KBM-7 (cell line): Measurements from ENCODE around the gene DEPDC1B.
A peak's percentile ranks its signal among the peaks of the same experiment; 100 is the strongest.
"Not testable (repeated sequence)": the region's sequence is repeated elsewhere in the genome, so short reads cannot be mapped to it uniquely, and the experiment has no call there.

ENCODE experiments used
- DNase-seq: peaks from one replicate; pipeline ENCODE4 v3.0.0-alpha.2; 2015
- in situ Hi-C: fragments of 300-500 bp; cut with MboI; formaldehyde crosslinking; loops from 2 replicates; pipeline ENCODE4 v1.14.3; 2020; ENCODE audit warnings: low sequenced_read_pairs, low pct_unique_long_range_greater_than_20kb, mixed read lengths

Gene DEPDC1B

DNA sequence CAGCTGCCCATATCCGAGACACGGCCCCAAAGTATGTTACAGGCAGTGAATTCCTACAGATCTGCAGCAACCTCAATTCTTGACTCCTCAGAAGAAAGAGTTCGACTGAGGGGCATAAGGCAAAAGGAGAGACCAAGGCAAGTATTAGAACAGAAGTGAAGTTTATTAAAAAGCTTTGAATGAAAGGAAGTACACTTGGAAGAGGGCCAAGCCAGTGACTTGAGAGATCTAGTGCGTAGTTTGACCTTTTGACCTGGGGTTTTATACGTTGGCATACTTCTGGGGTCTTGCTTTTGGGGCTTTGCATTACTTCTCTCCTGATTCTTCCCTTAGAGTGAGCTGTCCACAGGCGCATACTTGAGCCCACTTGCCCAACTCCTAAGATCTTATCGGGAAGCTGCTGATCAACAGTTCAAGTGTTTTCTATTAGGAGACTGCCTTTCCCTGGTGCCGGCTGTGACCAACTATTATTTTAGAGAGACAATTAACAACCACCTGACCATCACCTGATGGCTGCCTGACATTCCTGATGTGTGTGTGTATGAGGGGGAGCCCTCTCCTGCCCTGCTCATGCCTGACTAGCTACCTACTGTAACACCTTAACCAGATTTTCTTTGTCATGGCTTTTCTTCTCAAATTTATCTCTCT is 1.5 kb upstream of the DEPDC1B start:
- in situ Hi-C loops: no loop called here

DNA sequence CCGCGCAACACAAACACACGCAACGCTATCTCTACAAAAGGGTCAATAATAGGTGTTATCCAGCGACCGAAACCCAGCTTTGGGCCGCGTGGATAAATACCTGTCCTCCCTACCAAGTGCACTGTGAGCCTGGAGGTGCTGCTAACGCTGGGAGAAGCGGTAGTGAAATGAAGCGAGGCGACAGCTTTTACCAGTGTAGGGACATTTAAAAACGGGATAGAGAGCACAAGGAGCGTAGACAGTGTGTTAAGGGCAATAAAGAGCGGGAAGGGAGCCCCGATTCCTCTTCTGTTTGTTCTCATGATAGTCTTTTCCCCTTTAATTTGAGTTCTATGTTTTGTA is 421 bp upstream of the DEPDC1B start:
- no peak for DNase-seq
- in situ Hi-C loops: no loop called here

More for the DNA sequence above, 1.5 kb upstream of the DEPDC1B start:
- peak; percentile 26 for DNase-seq

DNA sequence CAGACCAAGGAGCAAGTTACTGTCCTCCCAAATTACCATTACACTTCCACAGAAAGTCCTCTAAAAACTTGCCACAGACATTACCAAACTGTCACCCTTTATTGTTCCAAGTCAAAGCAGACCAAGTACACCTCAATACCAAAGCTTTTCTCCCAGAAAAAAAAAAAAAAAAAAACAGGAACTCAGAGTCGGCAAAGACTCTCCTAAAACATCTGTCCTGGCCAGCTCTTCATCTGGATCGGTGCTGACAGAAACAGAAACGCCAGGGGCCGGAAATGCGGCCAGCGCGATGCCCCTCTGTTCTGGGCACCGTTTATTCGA is 718 bp downstream of the DEPDC1B start:
- no peak for DNase-seq
- in situ Hi-C loops: no loop called here

DNA sequence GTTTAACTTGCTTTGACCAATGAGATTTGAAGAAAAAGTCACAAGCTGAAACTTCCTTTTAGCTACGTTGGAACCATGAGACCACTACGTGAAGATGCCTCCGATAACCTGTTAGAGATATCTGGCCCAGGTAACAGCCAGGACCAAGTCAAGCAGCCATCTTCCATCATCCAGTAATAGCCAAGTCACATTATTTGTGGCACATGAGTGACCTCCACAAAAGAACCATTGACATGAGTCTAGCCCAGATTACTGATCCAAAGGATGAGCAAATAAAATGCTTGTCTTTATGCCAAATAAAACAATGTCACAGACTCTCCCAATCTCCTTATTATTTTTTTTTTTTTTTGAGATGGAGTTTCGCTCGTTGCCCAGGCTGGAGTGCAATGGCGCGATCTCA is 1.6 kb downstream of the DEPDC1B start:
- DNase-seq: no peak
- in situ Hi-C loops: no loop called here

DNA sequence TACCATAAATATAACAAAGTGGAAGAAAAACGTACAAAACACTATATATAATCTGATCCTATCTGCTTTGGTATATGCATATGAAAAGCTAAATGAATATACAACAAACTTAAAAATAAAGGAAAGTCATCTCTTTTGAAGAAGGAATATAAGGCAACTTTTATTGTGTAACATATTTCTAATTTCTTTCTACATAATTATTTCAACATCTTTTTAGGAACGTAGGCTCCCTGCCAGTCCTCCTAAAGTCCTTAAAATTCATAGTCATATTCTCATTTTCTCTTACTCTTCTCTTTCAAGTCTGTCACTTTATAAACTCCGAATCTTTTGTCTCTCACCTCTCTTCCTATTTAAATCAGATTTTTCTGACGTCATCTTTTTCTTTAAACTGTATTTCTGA is 9.6 kb downstream of the DEPDC1B start:
- no peak for DNase-seq
- in situ Hi-C loops: no loop called here

DNA sequence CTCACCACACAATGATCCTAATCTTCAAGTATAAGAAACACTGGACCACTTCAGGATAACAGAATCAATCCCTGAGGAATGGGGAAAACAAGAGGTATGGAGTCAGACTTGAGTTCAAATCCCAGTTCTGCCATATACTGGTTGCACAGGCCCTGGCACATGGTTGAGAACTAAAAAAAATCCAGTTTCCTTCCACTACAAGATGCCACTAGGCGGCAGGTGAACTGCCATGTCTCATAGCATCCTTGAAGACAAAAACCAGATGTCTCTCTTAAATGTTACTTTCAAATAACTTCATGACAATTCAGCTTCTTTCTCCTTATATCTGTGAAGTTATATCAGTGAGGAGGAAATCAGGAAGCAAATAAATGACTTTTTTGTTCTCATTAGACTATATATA is 11.0 kb downstream of the DEPDC1B start:
- no peak for DNase-seq
- in situ Hi-C loops: no loop called here

DNA sequence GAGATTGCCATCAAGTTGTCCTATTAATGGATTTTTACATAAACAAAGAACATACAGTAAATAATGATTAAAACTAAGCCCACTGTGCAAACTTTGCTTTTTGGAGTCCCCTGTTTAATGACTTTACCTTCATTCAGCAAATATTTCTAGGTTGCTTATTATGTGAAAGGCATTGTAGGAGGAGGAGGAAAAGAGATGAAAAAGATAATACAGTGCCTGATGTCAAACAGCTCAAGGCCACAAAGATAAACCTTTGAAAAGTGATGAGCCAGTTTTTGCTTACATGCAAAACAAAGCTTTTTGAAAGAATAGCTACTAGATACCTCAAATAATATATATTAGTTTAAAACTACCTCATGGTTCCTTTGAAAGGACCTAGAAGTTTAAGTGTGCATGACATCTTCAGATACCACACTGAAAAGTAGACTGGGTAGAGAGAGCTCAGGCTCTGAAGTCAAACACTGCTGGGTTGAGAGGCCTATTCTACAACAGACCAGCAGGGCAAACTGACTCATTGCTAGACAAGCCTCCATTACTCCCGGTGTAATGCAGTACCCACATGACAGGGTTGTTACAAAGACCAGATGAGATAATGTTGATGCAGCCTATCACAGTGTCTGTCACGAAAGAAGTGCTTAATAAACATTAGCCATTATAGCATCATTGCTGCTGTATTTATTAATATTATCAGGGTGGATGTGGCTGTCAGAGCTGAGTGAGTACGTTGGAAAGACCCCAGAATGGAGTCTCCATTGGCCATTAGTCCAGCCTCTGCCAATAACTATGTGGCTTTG is 11.8 kb downstream of the DEPDC1B start:
- peak; percentile 29 for DNase-seq
- in situ Hi-C loops: no loop called here

DNA sequence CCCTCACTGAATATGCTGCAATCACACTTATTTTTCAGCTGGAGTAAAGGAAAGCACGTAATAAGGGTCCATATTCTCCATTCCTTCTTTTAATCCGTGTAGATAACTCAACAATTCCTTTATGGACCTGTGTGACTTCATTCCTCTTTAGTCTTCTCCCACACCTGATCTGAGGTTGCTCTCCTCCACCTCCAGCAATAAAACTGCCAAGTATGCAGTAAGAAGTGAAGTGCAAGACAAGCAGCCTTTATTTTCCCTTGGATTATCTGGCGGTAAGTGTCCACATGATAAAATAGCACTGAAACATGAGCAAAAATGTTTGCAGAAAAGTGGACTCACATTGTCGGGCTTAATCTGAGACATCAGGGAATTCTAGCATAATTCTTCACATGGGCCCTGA is 13.8 kb downstream of the DEPDC1B start:
- no peak for DNase-seq
- in situ Hi-C loops: no loop called here

DNA sequence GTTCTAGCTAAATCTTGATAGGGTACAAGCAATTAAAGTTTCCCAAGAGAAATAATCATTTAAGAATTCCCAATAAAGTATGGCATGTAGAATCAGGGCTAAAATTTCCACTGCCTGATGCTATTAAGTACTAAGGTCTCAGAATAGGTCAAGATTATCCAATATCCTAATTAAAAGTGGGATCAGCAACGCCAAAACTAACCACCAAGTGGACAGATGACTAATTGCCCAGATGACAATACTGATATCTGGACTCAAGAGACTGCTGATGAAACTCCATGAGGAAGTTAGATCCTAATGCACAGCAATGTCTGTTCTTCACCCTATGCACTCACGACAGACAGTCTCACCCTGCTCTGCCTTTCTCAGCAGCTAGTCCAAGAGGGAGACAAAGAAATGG is 14.3 kb downstream of the DEPDC1B start:
- in situ Hi-C loops: no loop called here
- DNase-seq: no peak

DNA sequence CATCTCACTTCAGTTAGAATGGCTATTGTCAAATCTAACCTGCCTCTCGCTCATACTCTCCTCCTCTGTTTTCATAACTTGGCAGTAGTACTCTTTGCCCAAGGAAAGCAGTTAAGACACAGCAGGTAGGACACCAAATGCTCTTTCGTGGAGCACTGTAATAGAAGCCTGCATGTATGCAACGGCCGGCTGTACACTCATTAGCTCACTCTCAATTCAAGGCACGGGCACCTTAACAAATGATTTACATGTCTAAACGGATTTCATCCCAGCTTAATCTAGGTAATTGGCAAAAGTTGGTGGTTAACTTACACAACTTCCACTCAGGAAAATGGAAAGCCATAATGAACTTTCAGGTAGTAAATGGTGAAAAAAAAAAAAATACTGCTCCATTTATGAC is 14.9 kb downstream of the DEPDC1B start:
- in situ Hi-C loops: no loop called here
- DNase-seq: no peak

DNA sequence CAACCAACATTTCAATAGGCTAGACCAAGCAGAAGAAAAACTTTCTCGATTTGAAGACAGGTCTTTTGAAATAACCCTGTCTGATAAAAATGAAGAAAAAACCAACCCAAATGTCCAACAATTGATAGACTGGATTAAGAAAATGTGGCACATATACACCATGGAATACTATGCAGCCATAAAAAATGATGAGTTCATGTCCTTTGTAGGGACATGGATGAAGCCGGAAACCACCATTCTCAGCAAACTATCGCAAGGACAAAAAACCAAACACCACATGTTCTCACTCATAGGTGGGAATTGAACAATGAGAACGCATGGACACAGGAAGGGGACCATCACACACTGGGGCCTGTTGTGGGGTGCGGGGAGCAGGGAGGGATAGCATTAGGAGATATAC is 18.0 kb downstream of the DEPDC1B start:
- DNase-seq, in situ Hi-C loops: not testable (repeated sequence)

DNA sequence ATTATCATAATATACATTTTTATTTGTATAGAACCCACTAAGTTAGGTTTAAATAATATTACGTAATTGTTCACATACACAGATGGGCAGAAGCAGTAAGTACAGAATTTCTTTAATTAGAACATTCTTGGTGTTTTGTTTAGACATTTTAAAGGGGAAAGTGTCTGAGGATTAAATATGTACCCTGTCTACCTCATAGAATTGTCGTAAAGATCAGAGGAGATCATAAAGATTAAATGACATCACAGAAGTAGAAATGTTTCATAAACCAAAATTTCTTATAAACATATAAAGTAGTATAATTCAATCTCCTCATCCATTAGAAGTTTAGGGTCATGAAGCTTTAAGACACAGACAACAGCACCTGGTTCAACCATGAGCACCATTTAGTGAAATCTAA is 20.1 kb downstream of the DEPDC1B start:
- in situ Hi-C loops: no loop called here
- no peak for DNase-seq

DNA sequence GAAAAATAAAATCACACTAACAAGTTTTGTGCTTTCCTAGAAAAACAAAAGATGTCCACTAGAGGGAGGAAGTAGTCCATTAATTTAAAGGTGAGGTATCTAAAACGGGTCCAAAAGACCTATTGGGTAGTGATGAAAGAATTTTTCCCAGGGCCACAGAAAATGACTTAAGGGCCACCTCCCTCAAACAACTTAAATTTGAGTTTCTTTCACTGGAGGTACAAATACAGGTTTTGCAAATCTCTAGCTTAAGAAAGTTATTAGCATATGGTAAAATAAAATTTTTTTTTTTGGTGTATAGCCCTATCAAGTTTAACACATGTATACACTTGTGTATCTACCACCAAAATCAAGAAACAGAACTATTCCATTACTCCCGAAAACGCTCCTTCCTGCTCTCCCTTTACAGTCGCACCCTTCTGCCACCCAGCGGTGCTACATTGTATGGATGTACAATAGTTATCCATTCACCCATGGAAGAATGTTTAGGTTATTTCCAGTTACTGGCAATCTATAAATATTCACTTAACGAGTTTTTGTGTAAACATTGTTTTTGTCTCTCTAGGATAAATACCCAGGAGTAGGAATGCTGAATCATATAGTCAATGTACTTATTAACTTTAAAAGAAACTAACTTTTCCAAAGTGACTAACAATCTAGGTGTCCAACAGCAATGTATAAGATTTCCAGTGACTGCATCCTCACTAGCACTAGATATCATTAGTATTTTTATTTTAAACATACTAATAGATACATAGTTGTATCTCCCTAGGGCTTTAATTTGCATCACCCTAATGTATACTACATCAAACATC is 21.9 kb downstream of the DEPDC1B start:
- in situ Hi-C loops: no loop called here

DNA sequence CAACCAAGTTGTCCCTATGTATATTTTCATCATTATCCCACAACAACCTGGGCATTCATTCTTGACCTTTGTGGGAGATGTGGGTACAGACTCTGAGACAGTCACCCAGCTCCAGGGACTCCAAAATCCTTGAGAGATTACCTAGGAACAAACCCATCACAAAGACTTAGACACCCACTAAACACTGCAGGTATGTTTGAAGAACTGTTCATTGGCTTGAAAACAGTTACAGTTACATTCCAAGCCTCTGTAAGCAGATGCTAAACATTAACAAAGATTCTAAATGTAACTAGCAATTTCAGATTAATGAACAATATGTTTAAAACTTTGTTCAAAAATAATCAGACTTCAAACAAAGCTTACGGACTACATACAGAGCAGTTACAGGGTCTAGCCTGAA is 24.7 kb downstream of the DEPDC1B start:
- in situ Hi-C loops: no loop called here
- DNase-seq: no peak

More for the DNA sequence above, 21.9 kb downstream of the DEPDC1B start:
- DNase-seq: peak; percentile 49

DNA sequence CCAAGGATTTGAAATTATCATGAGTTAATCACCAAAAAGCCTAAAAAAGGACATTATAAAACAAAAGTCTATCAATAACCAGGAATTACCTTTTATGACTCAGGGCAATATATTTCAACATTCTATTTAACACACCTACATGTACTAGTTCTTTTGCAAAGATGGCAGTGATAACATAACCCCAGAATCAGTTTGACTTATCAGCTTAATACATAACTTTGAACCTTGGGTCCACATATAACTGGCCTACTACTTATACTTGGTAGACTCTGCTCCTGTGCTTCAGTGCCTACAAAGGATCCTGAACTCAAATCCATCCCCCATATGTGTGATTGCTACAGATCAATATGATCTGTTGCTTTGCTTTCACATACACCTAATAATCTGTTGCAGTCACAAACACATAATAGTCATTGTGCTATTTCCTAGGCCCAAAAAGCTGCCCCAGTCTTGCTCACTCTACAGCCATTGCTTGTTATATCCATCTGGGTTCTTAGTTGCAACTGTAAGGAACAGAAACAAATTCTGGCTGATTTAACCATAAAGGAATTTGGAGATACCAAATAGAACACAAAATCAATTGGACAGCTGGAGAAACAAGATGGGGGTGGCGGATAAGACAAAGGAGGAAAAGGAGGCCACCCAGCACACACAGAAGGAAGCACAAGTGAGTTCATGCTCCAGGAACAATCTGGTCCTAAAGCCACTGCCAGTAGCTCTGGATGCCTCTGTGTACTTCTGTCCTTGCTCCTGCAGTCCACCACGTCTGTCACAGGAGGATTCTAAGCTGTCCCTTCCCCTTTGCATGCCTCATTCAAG is 25.5 kb downstream of the DEPDC1B start:
- in situ Hi-C loops: loop anchor here (25.0 kb wide), 1 partner anchor 862 kb away; no protein-coding TSS in a partner anchor

DNA sequence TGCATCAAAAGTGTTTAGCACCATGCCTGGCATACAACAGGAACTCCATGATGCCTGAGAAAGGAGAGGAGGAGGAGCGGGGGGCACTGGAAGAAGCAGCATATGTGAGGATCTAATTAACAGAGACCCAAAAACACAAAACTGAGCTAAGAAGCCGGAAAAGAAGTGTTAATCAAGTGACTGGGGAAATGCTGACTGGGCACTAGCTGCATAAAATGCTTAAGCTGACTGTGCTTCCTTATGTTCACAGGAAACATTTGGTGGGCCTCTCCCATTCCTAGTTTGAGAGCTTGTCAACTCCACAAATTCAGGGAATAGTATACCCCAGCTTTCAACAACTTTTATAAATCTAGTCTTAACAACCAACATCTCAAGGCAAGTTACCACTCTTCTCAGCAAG is 26.6 kb downstream of the DEPDC1B start:
- DNase-seq: no peak
- in situ Hi-C loops: loop anchor here (25.0 kb wide), 1 partner anchor 861 kb away; no protein-coding TSS in a partner anchor

More for the DNA sequence above, 25.5 kb downstream of the DEPDC1B start:
- no peak for DNase-seq

DNA sequence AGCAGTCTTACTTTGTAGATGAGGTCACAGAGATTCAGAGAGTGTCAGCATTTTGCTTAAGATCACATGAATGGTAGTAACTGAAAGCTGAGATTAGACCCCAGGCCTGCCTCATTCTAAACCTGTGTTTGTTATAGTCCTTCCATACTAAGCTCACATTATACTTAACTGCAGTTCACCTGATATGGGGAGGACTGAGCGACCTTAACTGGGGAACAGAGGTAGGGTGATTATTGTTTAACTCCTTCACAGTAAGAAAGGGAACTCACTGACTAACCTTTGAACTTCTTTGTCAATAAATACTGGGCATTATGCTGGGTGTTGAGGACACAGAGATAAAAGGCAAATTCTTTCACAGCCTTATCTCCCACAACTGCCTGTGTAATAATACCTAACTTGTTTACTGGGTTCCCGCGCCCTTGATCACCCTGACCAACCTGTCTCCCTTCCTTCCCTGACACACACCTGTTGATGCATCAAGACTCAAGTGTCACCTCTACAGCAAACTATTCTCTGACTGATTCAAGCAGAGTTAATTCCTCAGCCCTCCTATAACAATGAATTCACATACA is 27.2 kb downstream of the DEPDC1B start:
- DNase-seq: no peak
- in situ Hi-C loops: loop anchor here (25.0 kb wide), 1 partner anchor 860 kb away; no protein-coding TSS in a partner anchor

DNA sequence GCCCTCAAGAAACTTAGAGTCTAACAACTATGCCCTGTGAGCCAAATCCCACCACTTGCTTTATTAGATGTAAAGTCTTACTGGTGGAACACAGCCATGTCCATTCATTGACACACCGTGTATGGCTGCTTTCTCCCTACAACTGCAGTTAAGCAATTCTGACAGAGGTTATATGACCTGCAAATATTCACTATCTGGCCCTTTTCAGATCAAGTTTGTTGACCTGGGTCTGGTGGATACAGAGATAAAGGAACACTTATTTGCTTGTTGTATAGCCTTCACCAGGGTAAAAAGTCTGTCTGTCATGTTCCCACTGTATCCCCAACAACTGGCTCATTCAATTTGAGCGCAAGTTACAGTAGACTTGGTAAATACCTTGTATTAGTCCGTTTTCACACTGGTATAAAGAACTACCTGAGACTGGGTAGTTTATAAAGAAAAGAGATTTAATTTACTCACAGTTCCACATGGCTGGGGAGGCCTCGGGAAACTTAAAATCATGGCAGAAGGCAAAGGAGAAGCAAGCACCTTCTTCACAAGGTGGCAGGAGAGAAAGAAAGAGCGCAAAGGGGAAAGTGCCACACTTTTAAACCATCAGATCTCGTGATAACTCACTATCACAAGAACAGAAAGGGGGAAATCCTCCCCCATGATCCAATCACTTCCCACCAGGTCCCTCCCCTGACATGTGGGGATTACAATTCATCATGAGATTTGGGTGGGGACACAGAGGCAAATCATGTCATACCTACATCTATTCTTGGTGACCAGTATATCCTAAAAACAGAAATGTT is 27.9 kb downstream of the DEPDC1B start:
- no peak for DNase-seq
- in situ Hi-C loops: loop anchor here (25.0 kb wide), 1 partner anchor 860 kb away; no protein-coding TSS in a partner anchor
